Bronchial epithelial cell (primary cell): ENCODE data around the gene DYRK3. TPM values are rescaled to one million over a fixed set of nuclear protein-coding genes. Genes with fewer than 3 reads are reported as not detected.

Experiments used
- DNase-seq: peaks from one replicate; pipeline ENCODE4 v3.0.0-alpha.2; 2010; ENCODE audit warnings: low read depth
- FAIRE-seq: peaks from 2 replicates; lab custom pipeline; 2011; peaks lifted over from hg19 to GRCh38; lab: Jason Lieb, UNC
- H3K27me3 ChIP-seq: 2 replicates; pipeline ENCODE4 v1.5.1; 2011; ENCODE audit warnings: low read length; ENCODE audit not compliant: control insufficient read depth, insufficient read depth
- H3K36me3 ChIP-seq: 2 replicates; pipeline ENCODE4 v1.5.1; 2011; ENCODE audit warnings: low read length; ENCODE audit not compliant: control insufficient read depth, insufficient read depth
- H3K4me3 ChIP-seq: 2 replicates; pipeline ENCODE4 v1.5.1; 2011; ENCODE audit warnings: mild to moderate bottlenecking, low read depth, low read length, control low read depth
- total RNA-seq: library from RNA; depleted of rRNA; stranded (reverse); fragments of >200 nt; gene quantifications from 2 replicates; pipeline ENCODE4 v1.2.1, GENCODE V29; 2014
- TF ChIP-seq, protein P1 (sequence below): IDR thresholded peaks from 2 replicates; pipeline ENCODE4 v1.5.1; 2011; ENCODE audit warnings: mild to moderate bottlenecking, moderate library complexity, low read length, control low read depth, inconsistent platforms; ENCODE audit not compliant: insufficient read depth, severe bottlenecking

The DYRK3 gene
- total RNA-seq, 1 donor from 2014 or later = 58.2 TPM

DNA sequence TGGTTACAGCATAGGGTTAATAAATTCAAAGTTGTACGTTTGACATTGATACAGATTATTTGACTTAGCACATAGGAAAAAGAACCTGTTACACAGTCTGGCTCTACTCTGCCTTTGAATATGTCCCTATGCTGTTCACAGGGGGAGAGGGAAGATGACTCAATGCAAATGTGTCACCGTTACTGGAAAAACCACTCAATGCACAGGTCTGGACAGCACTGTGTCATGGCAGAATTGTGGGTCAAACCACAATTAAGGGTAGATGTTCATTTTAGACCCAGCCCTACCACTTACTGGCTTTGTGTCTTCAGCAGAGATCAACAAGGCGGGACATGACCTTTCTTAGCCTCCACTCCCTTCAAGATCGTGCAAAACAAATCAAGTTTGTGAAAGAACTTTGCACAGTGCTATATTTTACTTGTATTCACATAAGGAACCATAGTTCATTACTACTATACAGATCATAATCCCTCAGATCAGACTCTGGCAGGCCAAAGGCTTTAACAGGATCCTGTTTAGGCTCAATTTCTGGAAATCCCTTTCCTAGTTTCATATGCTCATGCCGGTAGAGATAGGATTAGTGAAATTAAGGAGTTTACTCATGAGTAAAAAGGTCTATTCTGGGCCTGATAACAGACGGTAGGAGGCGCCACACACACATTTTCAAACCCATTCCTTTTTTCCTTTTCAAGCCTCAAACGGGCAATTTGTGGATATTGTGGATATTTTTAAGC lies 45.1 kb upstream of the DYRK3 start:
- H3K36me3 ChIP-seq = peaks cover 10% of the 10 kb centered on the region
- DNase-seq = peak; percentile 98
- TF ChIP-seq, protein P1, sequence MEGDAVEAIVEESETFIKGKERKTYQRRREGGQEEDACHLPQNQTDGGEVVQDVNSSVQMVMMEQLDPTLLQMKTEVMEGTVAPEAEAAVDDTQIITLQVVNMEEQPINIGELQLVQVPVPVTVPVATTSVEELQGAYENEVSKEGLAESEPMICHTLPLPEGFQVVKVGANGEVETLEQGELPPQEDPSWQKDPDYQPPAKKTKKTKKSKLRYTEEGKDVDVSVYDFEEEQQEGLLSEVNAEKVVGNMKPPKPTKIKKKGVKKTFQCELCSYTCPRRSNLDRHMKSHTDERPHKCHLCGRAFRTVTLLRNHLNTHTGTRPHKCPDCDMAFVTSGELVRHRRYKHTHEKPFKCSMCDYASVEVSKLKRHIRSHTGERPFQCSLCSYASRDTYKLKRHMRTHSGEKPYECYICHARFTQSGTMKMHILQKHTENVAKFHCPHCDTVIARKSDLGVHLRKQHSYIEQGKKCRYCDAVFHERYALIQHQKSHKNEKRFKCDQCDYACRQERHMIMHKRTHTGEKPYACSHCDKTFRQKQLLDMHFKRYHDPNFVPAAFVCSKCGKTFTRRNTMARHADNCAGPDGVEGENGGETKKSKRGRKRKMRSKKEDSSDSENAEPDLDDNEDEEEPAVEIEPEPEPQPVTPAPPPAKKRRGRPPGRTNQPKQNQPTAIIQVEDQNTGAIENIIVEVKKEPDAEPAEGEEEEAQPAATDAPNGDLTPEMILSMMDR = peak; percentile 43

DNA sequence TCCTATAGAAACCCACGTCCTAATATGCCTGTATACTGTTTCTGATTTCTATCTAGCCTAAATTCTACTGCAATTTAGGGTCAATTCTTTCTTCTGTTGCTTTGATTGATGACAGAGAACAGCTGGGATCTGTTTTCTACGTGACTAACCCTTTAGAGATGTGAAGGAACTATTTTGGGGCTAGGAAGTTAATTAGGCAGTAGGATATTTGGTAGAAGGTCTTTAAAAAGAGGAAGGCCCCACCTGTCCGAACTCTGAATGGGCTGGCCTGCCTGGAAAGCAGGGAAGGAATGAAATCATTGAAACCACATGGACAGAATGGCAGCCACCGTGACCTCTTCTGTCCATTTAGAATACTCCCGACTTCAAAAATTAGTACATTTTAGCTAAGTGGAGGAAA lies 44.1 kb upstream of the DYRK3 start:
- H3K4me3 ChIP-seq = no peak overlapping the region

More for the DNA sequence above, 45.1 kb upstream of the DYRK3 start:
- Histone ChIP-seq H3K4me3 (no peak overlapping the region), H3K27me3 (no peaks in the 10 kb centered on the region)
- FAIRE-seq = no peak

DNA sequence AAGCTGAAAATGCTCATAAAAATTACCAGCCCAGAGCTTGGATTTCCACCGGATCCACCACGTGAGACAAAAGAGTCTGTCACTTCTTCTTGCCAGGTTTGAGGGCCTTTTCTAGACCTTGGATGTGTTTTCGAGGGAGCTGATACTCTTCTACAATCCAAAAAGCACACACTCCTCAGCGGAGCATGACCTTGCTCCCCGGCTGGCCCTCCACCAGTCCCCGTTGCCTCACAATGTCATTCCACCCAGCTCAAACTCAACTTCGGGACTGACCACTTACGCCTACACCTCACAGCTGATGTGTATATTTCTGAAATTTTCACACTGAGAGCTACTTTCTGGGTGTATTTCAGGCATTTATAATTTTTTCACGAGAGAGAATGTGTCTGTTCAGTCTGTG lies 43.6 kb upstream of the DYRK3 start:
- TF ChIP-seq, protein P1 = no peak
- DNase-seq (no peak), FAIRE-seq (no peak)
- Histone ChIP-seq H3K4me3 (no peak overlapping the region), H3K27me3 (no peaks in the 10 kb centered on the region), H3K36me3 (peaks cover 12% of the 10 kb centered on the region)

More for the DNA sequence above, 44.1 kb upstream of the DYRK3 start:
- Histone ChIP-seq H3K27me3 (no peaks in the 10 kb centered on the region), H3K36me3 (peaks cover 11% of the 10 kb centered on the region)
- no peak for FAIRE-seq
- TF ChIP-seq, protein P1 = no peak
- DNase-seq = no peak

DNA sequence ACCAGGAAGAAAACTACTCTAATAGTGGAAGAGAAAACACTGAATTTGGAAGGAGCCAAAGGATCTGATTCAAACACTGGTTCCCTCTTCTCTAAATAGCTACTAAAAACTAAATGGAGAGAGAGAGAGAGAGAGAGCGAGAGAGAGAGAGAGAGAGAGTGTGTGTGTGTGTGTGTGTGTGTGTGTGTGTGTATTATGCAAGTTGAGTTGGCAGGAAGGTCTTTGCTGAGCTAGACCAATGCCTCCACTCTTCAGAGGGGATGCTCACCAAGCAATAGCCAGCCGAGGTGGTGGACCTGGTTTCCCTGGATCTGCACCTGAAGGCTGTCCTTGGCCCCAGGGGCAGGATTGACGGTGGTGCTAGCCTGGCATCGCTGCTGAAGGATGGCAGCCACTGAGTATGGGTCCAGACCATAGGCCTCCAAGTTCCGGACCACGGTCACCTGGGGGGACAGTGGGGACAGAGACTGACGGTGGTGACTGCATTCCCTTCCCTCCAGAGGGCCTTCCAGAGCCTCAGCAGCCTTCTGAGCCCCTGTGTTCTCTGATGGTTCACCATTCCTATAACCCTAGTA lies 41.9 kb upstream of the DYRK3 start:
- peaks cover 15% of the 10 kb centered on the region for H3K36me3 ChIP-seq
- no peak for FAIRE-seq
- no peaks in the 10 kb centered on the region for H3K27me3 ChIP-seq
- H3K4me3 ChIP-seq = no peak overlapping the region
- TF ChIP-seq, protein P1 = no peak
- DNase-seq = no peak

DNA sequence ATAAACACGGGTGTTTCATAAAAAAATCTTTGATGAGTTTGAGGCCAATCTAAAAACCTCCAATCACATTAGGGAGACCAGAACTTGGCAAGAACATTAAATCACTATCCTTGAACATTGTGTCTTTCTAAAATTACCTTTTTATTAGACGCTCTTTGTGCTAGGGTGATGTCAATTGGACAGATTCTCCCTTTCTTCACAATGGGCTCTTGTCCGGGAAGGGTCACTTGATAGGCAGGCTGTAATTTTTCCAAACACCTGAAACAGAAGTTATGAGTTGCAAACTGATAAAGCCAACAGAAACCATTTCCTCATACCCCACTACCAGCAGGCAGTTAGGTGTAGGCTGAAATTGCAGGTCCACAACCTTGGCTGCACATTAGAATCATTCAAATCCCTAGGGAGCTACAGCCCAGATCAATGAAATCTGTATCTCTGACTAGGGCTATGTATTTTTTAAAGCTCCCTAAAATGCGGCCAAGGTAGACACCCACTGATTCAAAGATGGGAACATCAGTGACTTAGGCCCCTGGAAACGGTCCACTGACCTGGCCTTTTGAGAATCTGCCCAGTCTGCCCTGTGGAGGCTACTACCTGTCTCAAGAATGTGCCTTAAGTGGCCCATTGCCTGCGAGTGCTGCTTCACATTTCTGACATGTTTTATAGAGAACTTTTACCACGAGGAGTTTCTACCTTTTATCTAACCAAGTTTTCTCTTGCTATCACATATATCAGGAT lies 39.6 kb upstream of the DYRK3 start:
- no peaks in the 10 kb centered on the region for H3K27me3 ChIP-seq
- no peak overlapping the region for H3K4me3 ChIP-seq
- DNase-seq = no peak
- TF ChIP-seq, protein P1 = no peak
- no peak for FAIRE-seq
- peaks cover 26% of the 10 kb centered on the region for H3K36me3 ChIP-seq
